Neural crest cell (in vitro differentiated cells): ENCODE data around the gene HPD. TPM values are rescaled to one million over a fixed set of nuclear protein-coding genes. Genes with fewer than 3 reads are reported as not detected.

ENCODE experiments used
- DNase-seq: peaks from one replicate; pipeline ENCODE4 v3.0.0; 2021; ENCODE audit warnings: low read depth, mixed read lengths, low spot score
- H3K27ac Mint-ChIP-seq: one replicate; pipeline ENCODE4 v1.8.0; 2021; ENCODE audit warnings: mild to moderate bottlenecking, mixed read lengths; ENCODE audit not compliant: unreplicated experiment
- H3K27me3 Mint-ChIP-seq: 2 replicates; pipeline ENCODE4 v1.8.0; 2021; ENCODE audit warnings: low read depth, mild to moderate bottlenecking, mixed read lengths
- H3K36me3 Mint-ChIP-seq: 2 replicates; pipeline ENCODE4 v1.8.0; 2021; ENCODE audit warnings: low read depth, mild to moderate bottlenecking, mixed read lengths
- H3K4me1 Mint-ChIP-seq: 2 replicates; pipeline ENCODE4 v1.8.0; 2021; ENCODE audit warnings: mixed read lengths
- H3K4me3 Mint-ChIP-seq: one replicate; pipeline ENCODE4 v1.8.0; 2021; ENCODE audit warnings: mild to moderate bottlenecking, mixed read lengths
- H3K9me3 Mint-ChIP-seq: 2 replicates; pipeline ENCODE4 v1.8.0; 2021; ENCODE audit warnings: mixed read lengths
- total RNA-seq: library from RNA; stranded (reverse); gene quantifications from 2 replicates; pipeline ENCODE4 v1.2.1, GENCODE V29; 2021
- TF ChIP-seq, protein P1 (sequence below): fragments of 200-600 bp; sonication (generic); conservative IDR thresholded peaks from 2 replicates; pipeline ENCODE4 v1.5.0; 2021; ENCODE audit warnings: antibody characterized with exemption, mild to moderate bottlenecking

Gene HPD
- total RNA-seq, 1 donor from 2014 or later: 0.21 TPM

DNA sequence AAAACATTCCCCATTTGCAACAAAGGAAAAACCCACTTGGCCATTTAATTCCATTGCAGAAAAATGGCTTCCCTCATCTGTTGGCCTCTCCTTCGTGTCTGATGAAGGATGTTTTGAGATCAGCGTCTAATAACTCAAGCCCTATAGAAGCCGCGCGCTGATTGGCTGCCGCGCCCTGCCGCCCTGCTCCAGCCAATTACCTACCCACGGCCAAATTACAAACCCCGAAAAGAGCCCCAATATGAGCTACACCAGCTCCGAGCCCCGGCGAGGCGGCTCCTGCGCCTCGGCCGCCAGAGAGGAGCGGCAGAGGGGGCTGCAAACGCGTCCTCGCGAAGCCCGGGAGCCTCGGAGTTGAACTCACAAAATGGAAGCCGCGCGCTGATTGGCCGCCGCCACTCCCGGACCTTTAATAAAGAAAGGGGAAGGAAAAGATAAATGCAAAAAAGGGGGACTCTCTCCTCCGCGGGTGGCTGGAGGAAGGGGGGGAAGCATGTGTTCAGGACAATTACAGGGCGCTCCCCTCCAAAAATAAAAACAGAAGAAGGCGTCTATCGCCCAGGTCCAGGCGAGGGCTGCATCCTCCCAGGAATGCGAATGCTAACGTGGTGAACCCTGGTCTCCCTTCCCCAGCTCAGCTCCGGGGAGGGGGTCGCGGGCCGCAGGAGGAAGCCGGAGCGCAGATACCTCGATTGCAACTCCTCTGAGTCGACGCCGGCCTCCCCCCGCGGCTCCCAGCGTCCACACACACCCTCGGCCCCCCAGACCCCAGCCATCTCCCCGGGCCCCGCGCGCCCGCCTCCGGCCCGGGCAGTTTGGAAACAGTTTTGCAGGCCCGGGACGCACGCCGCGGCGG lies 55.6 kb downstream of the HPD start:
- H3K4me3 Mint-ChIP-seq: peak overlapping the region; percentile 93

DNA sequence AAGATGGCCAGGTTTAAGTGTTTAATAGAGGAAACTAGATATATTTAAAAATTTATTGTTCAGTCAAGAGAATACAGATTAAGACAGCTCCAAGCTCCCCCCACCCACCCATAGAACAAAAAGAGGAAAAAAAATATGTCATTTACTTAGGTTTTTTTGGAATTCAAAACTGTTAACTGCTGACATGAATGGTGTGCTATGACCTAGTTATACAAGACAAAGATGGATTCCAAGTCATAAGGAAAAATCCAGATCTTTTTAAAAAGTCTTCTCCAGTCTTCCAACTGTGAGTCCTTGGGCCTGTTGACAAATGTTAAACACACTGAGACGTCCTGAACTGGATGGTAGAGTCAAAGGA lies 56.2 kb downstream of the HPD start:
- peaks cover 61% of the 10 kb centered on the region for H3K4me1 Mint-ChIP-seq
- no peak for DNase-seq
- H3K36me3 Mint-ChIP-seq: peaks cover 11% of the 10 kb centered on the region
- peaks cover 25% of the 10 kb centered on the region for H3K27me3 Mint-ChIP-seq
- no peaks in the 10 kb centered on the region for H3K9me3 Mint-ChIP-seq
- TF ChIP-seq, protein P1, sequence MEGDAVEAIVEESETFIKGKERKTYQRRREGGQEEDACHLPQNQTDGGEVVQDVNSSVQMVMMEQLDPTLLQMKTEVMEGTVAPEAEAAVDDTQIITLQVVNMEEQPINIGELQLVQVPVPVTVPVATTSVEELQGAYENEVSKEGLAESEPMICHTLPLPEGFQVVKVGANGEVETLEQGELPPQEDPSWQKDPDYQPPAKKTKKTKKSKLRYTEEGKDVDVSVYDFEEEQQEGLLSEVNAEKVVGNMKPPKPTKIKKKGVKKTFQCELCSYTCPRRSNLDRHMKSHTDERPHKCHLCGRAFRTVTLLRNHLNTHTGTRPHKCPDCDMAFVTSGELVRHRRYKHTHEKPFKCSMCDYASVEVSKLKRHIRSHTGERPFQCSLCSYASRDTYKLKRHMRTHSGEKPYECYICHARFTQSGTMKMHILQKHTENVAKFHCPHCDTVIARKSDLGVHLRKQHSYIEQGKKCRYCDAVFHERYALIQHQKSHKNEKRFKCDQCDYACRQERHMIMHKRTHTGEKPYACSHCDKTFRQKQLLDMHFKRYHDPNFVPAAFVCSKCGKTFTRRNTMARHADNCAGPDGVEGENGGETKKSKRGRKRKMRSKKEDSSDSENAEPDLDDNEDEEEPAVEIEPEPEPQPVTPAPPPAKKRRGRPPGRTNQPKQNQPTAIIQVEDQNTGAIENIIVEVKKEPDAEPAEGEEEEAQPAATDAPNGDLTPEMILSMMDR: no peak
- H3K4me3 Mint-ChIP-seq: peak overlapping the region; percentile 93
- H3K27ac Mint-ChIP-seq: peak overlapping the region; percentile 99

More for the DNA sequence above, 55.6 kb downstream of the HPD start:
- peaks cover 56% of the 10 kb centered on the region for H3K4me1 Mint-ChIP-seq
- peak overlapping the region; percentile 99 for H3K27ac Mint-ChIP-seq
- peak; percentile 87 for DNase-seq
- H3K36me3 Mint-ChIP-seq: peaks cover 10% of the 10 kb centered on the region
- H3K27me3 Mint-ChIP-seq: peaks cover 24% of the 10 kb centered on the region
- no peaks in the 10 kb centered on the region for H3K9me3 Mint-ChIP-seq
- TF ChIP-seq, protein P1: no peak

DNA sequence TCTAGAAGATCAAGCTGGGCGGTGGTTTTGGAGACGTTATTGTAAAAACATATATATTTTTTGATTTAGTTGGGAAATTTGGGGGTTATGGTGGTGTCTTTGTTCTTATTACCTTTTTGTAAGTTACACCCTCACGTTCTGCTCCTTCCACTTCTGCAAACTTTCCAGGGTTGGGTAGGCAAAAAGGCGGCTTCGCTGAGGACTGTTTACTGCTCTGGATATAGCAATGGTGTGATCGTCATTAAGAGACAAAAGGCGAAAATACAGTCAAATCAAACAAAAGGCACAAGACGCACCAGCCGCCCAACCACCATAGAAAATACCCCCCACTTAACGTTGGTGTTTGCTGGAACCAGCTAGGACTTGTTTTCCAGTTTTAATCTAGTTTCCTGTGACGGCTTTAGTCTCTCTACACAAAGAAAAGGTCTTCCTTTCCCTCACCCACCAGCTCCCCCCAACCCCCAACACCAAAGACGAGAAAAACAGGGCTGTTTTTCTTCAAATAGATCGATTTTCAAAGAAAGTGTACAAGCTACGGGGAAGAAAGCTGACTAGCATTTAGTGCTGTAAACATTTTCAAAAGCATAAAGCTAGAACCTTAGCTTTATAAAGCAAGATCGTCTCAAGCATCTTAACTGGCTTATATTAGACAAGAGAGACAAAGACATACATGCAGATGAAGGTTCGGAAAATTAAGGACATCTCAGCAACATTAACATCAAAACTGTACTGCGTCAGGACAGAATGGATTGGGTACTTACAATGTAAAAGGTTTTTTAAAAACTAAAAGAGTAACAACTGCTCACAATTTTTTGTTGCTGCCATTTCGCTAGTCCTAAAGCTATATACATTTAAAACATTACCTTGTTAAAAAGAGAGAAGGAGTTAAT lies 56.8 kb downstream of the HPD start:
- peaks cover 31% of the 10 kb centered on the region for H3K27me3 Mint-ChIP-seq
- H3K27ac Mint-ChIP-seq: peak overlapping the region; percentile 99
- peaks cover 14% of the 10 kb centered on the region for H3K36me3 Mint-ChIP-seq
- DNase-seq: no peak
- H3K9me3 Mint-ChIP-seq: no peaks in the 10 kb centered on the region
- H3K4me1 Mint-ChIP-seq: peaks cover 62% of the 10 kb centered on the region
- TF ChIP-seq, protein P1: no peak
- H3K4me3 Mint-ChIP-seq: peak overlapping the region; percentile 93

DNA sequence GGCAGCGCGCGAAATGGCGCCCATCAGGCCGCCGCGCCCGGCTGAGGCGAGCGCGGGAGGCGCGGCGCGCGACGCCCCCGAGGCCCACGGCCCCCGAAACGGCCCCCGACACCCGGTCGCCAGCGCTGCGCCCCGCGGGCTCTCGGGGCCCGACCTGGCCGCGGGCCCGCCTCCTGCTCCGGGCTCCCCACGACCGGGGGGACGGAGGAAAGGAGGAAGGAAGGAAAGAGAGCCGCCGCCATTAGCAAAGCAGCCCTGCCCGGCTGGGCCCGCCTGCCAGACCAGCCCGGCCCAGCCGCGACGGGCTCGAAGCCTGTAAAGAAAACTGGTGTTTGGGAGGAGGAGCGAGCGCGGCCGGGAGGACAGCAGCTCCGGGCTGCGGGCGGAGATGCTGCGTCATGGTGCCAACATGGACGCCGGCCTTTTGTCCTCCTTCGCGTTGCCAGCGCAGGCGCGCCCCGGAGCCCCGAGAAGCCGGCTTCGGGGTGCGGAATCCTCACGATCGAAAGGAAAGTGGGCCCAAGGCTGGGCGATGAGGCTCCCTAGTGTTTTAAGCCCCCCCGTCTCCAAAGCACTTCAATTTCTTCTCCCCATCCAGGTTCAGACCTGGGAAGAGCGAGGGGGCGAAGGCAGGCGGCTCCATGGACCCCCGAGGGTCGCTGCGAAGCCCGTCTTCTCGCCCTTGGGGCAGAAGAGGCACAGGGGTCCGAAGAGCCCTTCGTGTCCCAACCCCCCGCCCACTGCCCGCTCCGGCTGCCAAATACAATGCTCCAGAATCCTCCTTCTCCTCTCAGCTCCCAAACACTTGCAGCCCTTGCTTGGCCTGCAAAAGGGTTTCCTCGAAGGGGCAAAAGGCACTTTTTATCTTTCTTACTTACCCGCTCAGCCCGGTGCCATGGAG lies 57.7 kb downstream of the HPD start:
- TF ChIP-seq, protein P1: no peak
- DNase-seq: peak; percentile 57
- peak overlapping the region; percentile 93 for H3K4me3 Mint-ChIP-seq
- no peaks in the 10 kb centered on the region for H3K9me3 Mint-ChIP-seq
- peaks cover 14% of the 10 kb centered on the region for H3K36me3 Mint-ChIP-seq
- peaks cover 57% of the 10 kb centered on the region for H3K4me1 Mint-ChIP-seq
- peak overlapping the region; percentile 99 for H3K27ac Mint-ChIP-seq
- peaks cover 31% of the 10 kb centered on the region for H3K27me3 Mint-ChIP-seq
